Measurements from ENCODE around the gene LOC128125822.

Gene LOC128125822

GRCh38 chr6:63533026-63533425 is 39.3 kb upstream of the LOC128125822 start (continued):
- TF ChIP-seq E4F1 (IDR thresholded peaks at IDR 0.05; ENCODE audit: borderline replicate concordance, partially characterized antibody) (no peak), RELA (IDR thresholded peaks at IDR 0.05; ENCODE audit: borderline replicate concordance, partially characterized antibody) (no peak), POLR2AphosphoS5 (IDR thresholded peaks at IDR 0.05; ENCODE audit: low read length) (no peak), ZZZ3 (IDR thresholded peaks at IDR 0.05; ENCODE audit: control insufficient read depth, insufficient read length, low read depth) (no peak), HDAC6 (IDR thresholded peaks at IDR 0.05; ENCODE audit: unreplicated experiment) (no peak), CUX1 (IDR thresholded peaks at IDR 0.05; ENCODE audit: insufficient replicate concordance, low read depth, low read length) (no peak), ZBED1 (IDR thresholded peaks at IDR 0.05; ENCODE audit: borderline replicate concordance) (no peak), CHD4 (IDR thresholded peaks at IDR 0.05) (no peak)

All from GM12878 (cell line).